H1 (cell line): Measurements from ENCODE around the gene BCAR1. TPM values are rescaled to one million over a fixed set of nuclear protein-coding genes. Genes with fewer than 3 reads are reported as not detected.

Experiments
- CTCF ChIA-PET: fragments of 300-600 bp; sonication (Branson Sonifier 250); formaldehyde crosslinking; loops from one replicate; lab custom pipeline; 2021; ENCODE audit not compliant: partially characterized antibody; lab: Charles Lee
- POLR2A ChIA-PET: fragments of 300-600 bp; sonication (Branson Sonifier 250); formaldehyde crosslinking; loops from one replicate; lab custom pipeline; 2021; ENCODE audit warnings: inconsistent platforms; ENCODE audit not compliant: partially characterized antibody; lab: Charles Lee
- DNase-seq, 2 experiments: peaks; one replicate each; pipeline versions ENCODE4 v3.0.0 to v3.0.0-alpha.2; 2010 to 2022; ENCODE audit warnings: low spot score in 2 of 2, low read depth in 1 of 2, mixed read lengths in 1 of 2
- FAIRE-seq: peaks from 2 replicates; lab custom pipeline; 2011; peaks lifted over from hg19 to GRCh38; lab: Jason Lieb, UNC
- H2AFZ ChIP-seq: 2 replicates; pipeline ENCODE4 v1.8.1; 2012; ENCODE audit warnings: low read length, inconsistent platforms
- H2AK5ac ChIP-seq: 2 replicates; pipeline ENCODE4 v1.6.1; 2013; ENCODE audit warnings: low read depth, low read length
- H2BK120ac ChIP-seq: replicated peaks from 2 replicates; pipeline ENCODE3; 2013; ENCODE audit warnings: low read depth, low read length, inconsistent platforms
- H2BK12ac ChIP-seq: 2 replicates; pipeline ENCODE4 v1.6.1; 2013; ENCODE audit warnings: low read depth, low read length
- H2BK15ac ChIP-seq: 2 replicates; pipeline ENCODE4 v1.6.1; 2013; ENCODE audit warnings: low read length
- H2BK20ac ChIP-seq: 2 replicates; pipeline ENCODE4 v1.6.1; 2013; ENCODE audit warnings: low read length
- H2BK5ac ChIP-seq: 2 replicates; pipeline ENCODE4 v1.6.1; 2013; ENCODE audit warnings: low read depth, low read length
- H3K14ac ChIP-seq: 2 replicates; pipeline ENCODE4 v1.6.1; 2013; ENCODE audit warnings: inconsistent platforms; ENCODE audit not compliant: insufficient read length
- H3K18ac ChIP-seq: 2 replicates; pipeline ENCODE4 v1.6.1; 2013; ENCODE audit warnings: low read length; ENCODE audit errors: extremely low read depth
- H3K23ac ChIP-seq: 2 replicates; pipeline ENCODE4 v1.6.1; 2013; ENCODE audit warnings: inconsistent platforms; ENCODE audit not compliant: insufficient read length
- H3K23me2 ChIP-seq: 2 replicates; pipeline ENCODE4 v1.6.1; 2013; ENCODE audit warnings: low read depth, low read length
- H3K27ac ChIP-seq: 2 replicates; pipeline ENCODE4 v1.6.1; 2011; ENCODE audit warnings: low read depth, low read length, inconsistent platforms
- H3K27me3 ChIP-seq, 4 experiments: replicated peaks in 1 of 4; 1 replicate in 1 of 4; 2 replicates in 3 of 4; pipeline versions ENCODE4 v1.6.1 to v1.8.1; 2011 to 2013; ENCODE audit warnings: low read length in 3 of 4, mild to moderate bottlenecking in 3 of 4, inconsistent platforms in 2 of 4, mixed read lengths in 2 of 4, moderate library complexity in 1 of 4; ENCODE audit not compliant: control insufficient read depth in 3 of 4, insufficient read depth in 3 of 4; ENCODE audit errors: extremely low read depth in 1 of 4
- H3K36me3 ChIP-seq, 4 experiments: 2 replicates each; pipeline versions ENCODE4 v1.6.1 to v1.8.1; 2011 to 2013; ENCODE audit warnings: mild to moderate bottlenecking in 4 of 4, low read length in 3 of 4, moderate library complexity in 2 of 4, control low read depth in 1 of 4, inconsistent platforms in 1 of 4; ENCODE audit not compliant: insufficient read depth in 4 of 4, control insufficient read depth in 2 of 4
- H3K4ac ChIP-seq: replicated peaks from 2 replicates; pipeline ENCODE3; 2013; ENCODE audit warnings: low read length, low read depth, mixed read lengths, inconsistent platforms; ENCODE audit not compliant: insufficient read length
- H3K4me1 ChIP-seq, 4 experiments: replicated peaks in 1 of 4; 1 replicate in 1 of 4; 2 replicates in 3 of 4; pipeline versions ENCODE4 v1.6.1 to v1.8.1; 2011 to 2013; ENCODE audit warnings: low read length in 3 of 4, inconsistent platforms in 2 of 4, mixed read lengths in 1 of 4; ENCODE audit not compliant: insufficient read depth in 4 of 4, control insufficient read depth in 3 of 4
- H3K4me2 ChIP-seq, 2 experiments: 2 replicates each; pipeline versions ENCODE4 v1.6.1 to v1.8.1; 2011 to 2013; ENCODE audit warnings: low read depth in 2 of 2, low read length in 2 of 2, control low read depth in 1 of 2, inconsistent platforms in 1 of 2, mild to moderate bottlenecking in 1 of 2; ENCODE audit not compliant: insufficient read depth in 1 of 2
- H3K4me3 ChIP-seq, 4 experiments: fragments of 200-600, 300-600 bp in 1 of 4; sonication (generic), shearing (Covaris generic), sonication (Bioruptor Twin) in 1 of 4; 2 replicates each; pipeline versions ENCODE4 v1.5.1 to v1.8.1; 2011 to 2016; ENCODE audit warnings: low read length in 4 of 4, low read depth in 3 of 4, control low read depth in 2 of 4, inconsistent platforms in 2 of 4, mild to moderate bottlenecking in 2 of 4, mixed read lengths in 1 of 4, moderate library complexity in 1 of 4; ENCODE audit not compliant: insufficient read depth in 2 of 4; ENCODE audit errors: extremely low read depth in 1 of 4
- H3K56ac ChIP-seq: replicated peaks from 2 replicates; pipeline ENCODE3; 2013; ENCODE audit warnings: low read depth, mild to moderate bottlenecking, mixed read lengths, low read length, inconsistent platforms; ENCODE audit not compliant: insufficient read length
- H3K79me1 ChIP-seq: 2 replicates; pipeline ENCODE4 v1.6.1; 2013; ENCODE audit warnings: low read depth, low read length, control low read depth
- H3K79me2 ChIP-seq, 2 experiments: 2 replicates each; pipeline versions ENCODE4 v1.6.1 to v1.8.1; 2012 to 2013; ENCODE audit warnings: low read length in 2 of 2, mild to moderate bottlenecking in 2 of 2, inconsistent platforms in 1 of 2; ENCODE audit not compliant: insufficient read depth in 2 of 2, control insufficient read depth in 1 of 2
- H3K9ac ChIP-seq, 4 experiments: replicated peaks in 1 of 4; 1 replicate in 1 of 4; 2 replicates in 3 of 4; pipeline versions ENCODE4 v1.6.1 to v1.8.1; 2011 to 2013; ENCODE audit warnings: low read depth in 3 of 4, low read length in 3 of 4, control low read depth in 2 of 4, mild to moderate bottlenecking in 2 of 4, moderate library complexity in 2 of 4, inconsistent platforms in 1 of 4; ENCODE audit errors: extremely low read depth in 1 of 4
- H3K9me3 ChIP-seq, 2 experiments: 2 replicates each; pipeline versions ENCODE4 v1.6.1 to v1.8.1; 2012 to 2013; ENCODE audit warnings: mild to moderate bottlenecking in 2 of 2, moderate library complexity in 2 of 2, control low read depth in 1 of 2, inconsistent platforms in 1 of 2, low read depth in 1 of 2, low read length in 1 of 2, mixed read lengths in 1 of 2; ENCODE audit not compliant: insufficient read depth in 2 of 2
- H4K20me1 ChIP-seq, 2 experiments: replicated peaks in 1 of 2; 2 replicates each; pipeline versions ENCODE3 to v1.8.1; 2011 to 2013; ENCODE audit warnings: inconsistent platforms in 2 of 2, low read length in 2 of 2, mild to moderate bottlenecking in 1 of 2; ENCODE audit not compliant: insufficient read depth in 2 of 2, control insufficient read depth in 1 of 2
- H4K5ac ChIP-seq: 2 replicates; pipeline ENCODE4 v1.6.1; 2013; ENCODE audit warnings: low read length, low read depth, mixed read lengths, inconsistent platforms; ENCODE audit not compliant: insufficient read length
- H4K8ac ChIP-seq: 2 replicates; pipeline ENCODE4 v1.8.0; 2013; ENCODE audit warnings: mild to moderate bottlenecking, moderate library complexity, low read length, inconsistent platforms; ENCODE audit not compliant: insufficient read depth; ENCODE audit errors: extremely low read depth
- H4K91ac ChIP-seq: replicated peaks from 2 replicates; pipeline ENCODE3; 2013; ENCODE audit warnings: low read length, mixed read lengths, inconsistent platforms; ENCODE audit not compliant: insufficient read length
- ATF2 ChIP-seq: IDR thresholded peaks from 2 replicates; pipeline ENCODE4 v1.6.1; 2012; ENCODE audit warnings: low read length, inconsistent platforms
- CHD2 ChIP-seq: IDR thresholded peaks from 2 replicates; pipeline ENCODE4 v1.6.1; 2012; ENCODE audit warnings: low read length, improper control_type of control experiment
- FOSL1 ChIP-seq: IDR thresholded peaks from 2 replicates; pipeline ENCODE4 v1.6.1; 2011; ENCODE audit warnings: mild to moderate bottlenecking, low read depth, low read length, moderate library complexity; ENCODE audit not compliant: insufficient read depth
- GABPA ChIP-seq: IDR thresholded peaks from 2 replicates; pipeline ENCODE4 v1.6.1; 2011; ENCODE audit warnings: mild to moderate bottlenecking, low read length, moderate library complexity, borderline replicate concordance; ENCODE audit not compliant: insufficient read depth
- JUND ChIP-seq: IDR thresholded peaks from 2 replicates; pipeline ENCODE4 v1.6.1; 2011; ENCODE audit warnings: mild to moderate bottlenecking, improper control_type of control experiment, low read length
- PHF8 ChIP-seq: fragments of 200-600 bp; sonication (generic); conservative IDR thresholded peaks from 2 replicates; pipeline ENCODE4 v1.7.1; 2012; ENCODE audit warnings: low read depth, mild to moderate bottlenecking, inconsistent platforms, low read length, moderate library complexity
- POLR2A ChIP-seq, 2 experiments: IDR thresholded peaks; 1 replicate in 1 of 2; 2 replicates in 1 of 2; pipeline ENCODE4 v1.6.1; 2011; ENCODE audit warnings: low read depth in 2 of 2, low read length in 2 of 2, mild to moderate bottlenecking in 2 of 2; ENCODE audit errors: control extremely low read depth in 1 of 2
- RNF2 ChIP-seq: fragments of 200-900, 300-1000 bp; sonication (generic); IDR thresholded peaks from 2 replicates; pipeline ENCODE4 v1.7.1; 2016; ENCODE audit warnings: borderline replicate concordance, low read depth, mild to moderate bottlenecking, antibody characterized with exemption, low read length; ENCODE audit not compliant: poor library complexity, severe bottlenecking; ENCODE audit errors: missing control alignments
- RXRA ChIP-seq: IDR thresholded peaks from 2 replicates; pipeline ENCODE4 v1.6.1; 2011; ENCODE audit warnings: low read depth, mild to moderate bottlenecking, low read length, moderate library complexity; ENCODE audit not compliant: insufficient read depth
- SRF ChIP-seq: IDR thresholded peaks from 2 replicates; pipeline ENCODE4 v1.6.1; 2011; ENCODE audit warnings: mild to moderate bottlenecking, low read depth, low read length, moderate library complexity
- YY1 ChIP-seq: IDR thresholded peaks from 2 replicates; pipeline ENCODE4 v1.6.1; 2011; ENCODE audit warnings: low read depth, mild to moderate bottlenecking, low read length
- WGBS, 2 experiments: shearing (Covaris generic) in 1 of 2; methylation state at CpG; one replicate each; pipeline versions ENCODE4 v1.1.6 to v1.1.7; 2013 to 2015; ENCODE audit warnings: low lambda C conversion rate in 2 of 2, mixed read lengths in 2 of 2, inconsistent platforms in 1 of 2, low coverage in 1 of 2, missing lambda C conversion rate in 1 of 2; ENCODE audit not compliant: insufficient replicate concordance in 2 of 2, insufficient coverage in 1 of 2, insufficient read length in 1 of 2; ENCODE audit errors: extremely low coverage in 1 of 2, missing lambda C conversion rate in 1 of 2; 5-methylcytosine and 5-hydroxymethylcytosine counted together
- polyA plus RNA-seq, 7 experiments: library from polyadenylated mRNA; depleted of rRNA in 3 of 7; stranded (reverse) in 5 of 7; unstranded in 2 of 7; fragments of >200 nt in 5 of 7; fragments of 200-250 nt in 2 of 7; gene quantifications; 1 replicate in 5 of 7; 2 replicates in 1 of 7; 4 replicates in 1 of 7; pipeline versions ENCODE4 v1.2.1 to v1.2.3, GENCODE V29; 2011 to 2013; ENCODE audit warnings: missing spikeins in 2 of 7, mixed read lengths in 2 of 7
- total RNA-seq: library from RNA; stranded (reverse); fragmentation: NEBNext Ultra II Directional; extraction: Animal tissue kit (Norgen Biotek cat#: 25700); gene quantifications from 2 replicates; pipeline ENCODE4 v1.2.1, GENCODE V29; 2021
- TF ChIP-seq, protein P1 (sequence below): IDR thresholded peaks from 2 replicates; pipeline ENCODE4 v1.6.1; 2012; ENCODE audit warnings: inconsistent platforms

Gene BCAR1
- total and polyA plus RNA-seq, 2 of the 8 experiments (the other 6 are each of a cell fraction or from before 2014, with no cell fraction given): 59.8 to 105 TPM

DNA sequence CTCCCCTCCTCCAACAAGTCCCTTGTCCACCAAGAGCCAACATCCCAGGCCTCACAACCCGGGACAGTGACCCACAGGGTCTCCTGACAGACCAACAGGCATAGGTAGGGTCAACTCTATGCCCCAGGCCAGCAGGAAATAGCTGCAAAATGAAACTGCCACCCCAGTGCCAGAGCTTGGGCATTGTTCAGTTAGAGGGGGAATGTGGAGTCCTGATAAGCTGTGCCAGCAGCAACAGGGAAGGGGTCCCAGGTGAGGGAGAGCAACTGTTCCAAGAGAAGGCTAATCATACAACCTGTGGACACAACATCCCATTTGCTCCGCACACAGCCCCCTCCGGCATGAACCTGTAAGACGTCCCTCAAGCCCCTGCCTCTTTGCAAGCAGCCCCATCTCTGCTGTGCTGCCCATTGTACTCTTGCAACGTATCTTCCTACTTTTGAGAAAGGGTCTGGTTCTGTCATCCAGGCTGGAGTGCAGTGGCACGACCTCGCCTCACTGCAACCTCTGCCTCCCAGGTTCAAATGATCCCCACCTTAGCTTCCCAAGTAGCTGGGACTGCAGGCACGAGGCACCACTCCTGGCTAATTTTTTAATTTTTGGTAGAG is 61.7 kb downstream of the BCAR1 start:
- Histone ChIP-seq H3K27me3 (no peaks in the 10 kb centered on the region), H3K79me1 (no peaks in the 10 kb centered on the region), H4K5ac (no peak overlapping the region), H3K27ac (no peak overlapping the region), H3K36me3 (no peaks in the 10 kb centered on the region), H3K18ac (no peak overlapping the region), H3K23me2 (no peaks in the 10 kb centered on the region), H3K4me3 (no peak overlapping the region), H4K20me1 (no peaks in the 10 kb centered on the region), H3K14ac (no peak overlapping the region), H3K79me2 (no peaks in the 10 kb centered on the region), H2BK120ac (no peak overlapping the region), H3K9me3 (no peaks in the 10 kb centered on the region), H2BK20ac (no peak overlapping the region), H2BK15ac (no peak overlapping the region), H3K4me1 (no peaks in the 10 kb centered on the region), H2BK5ac (no peak overlapping the region), H3K4me2 (no peak overlapping the region), H3K9ac (no peak overlapping the region), H3K56ac (no peak overlapping the region), H4K8ac (no peak overlapping the region), H2BK12ac (no peak overlapping the region), H4K91ac (no peak overlapping the region), H2AFZ (no peak overlapping the region), H2AK5ac (no peak overlapping the region), H3K4ac (no peak overlapping the region), H3K23ac (no peak overlapping the region)
- POLR2A ChIA-PET: no interaction called here
- CTCF ChIA-PET: interaction anchor here (1.0 to 5.8 kb wide), 5 partner anchors 10 to 327 kb away, joined by 3 to 29 read pairs (median 3); no protein-coding TSS in a partner anchor
- WGBS, 2 experiments: 91% methylated on average over 8 of the region's 8 CpGs; no CpG with 5 or more reads in 1 of the 2 experiments
- FAIRE-seq (no peak), DNase-seq (no peak)
- no peak for TF ChIP-seq ATF2
- TF ChIP-seq RNF2: no peak
- TF ChIP-seq JUND: no peak
- no peak for TF ChIP-seq SRF
- no peak for TF ChIP-seq CHD2
- TF ChIP-seq PHF8: no peak
- TF ChIP-seq, protein P1, sequence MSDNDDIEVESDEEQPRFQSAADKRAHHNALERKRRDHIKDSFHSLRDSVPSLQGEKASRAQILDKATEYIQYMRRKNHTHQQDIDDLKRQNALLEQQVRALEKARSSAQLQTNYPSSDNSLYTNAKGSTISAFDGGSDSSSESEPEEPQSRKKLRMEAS: no peak
- no peak for TF ChIP-seq GABPA
- TF ChIP-seq FOSL1: no peak
- no peak for TF ChIP-seq YY1
- TF ChIP-seq POLR2A (IDR thresholded peaks at IDR 0.05; ENCODE audit: control extremely low read depth in 1 of 2, low read depth in 2 of 2, low read length in 2 of 2): no peak
- TF ChIP-seq RXRA: no peak
